Nephron (organoid): ENCODE data around the gene AGAP1.
"Not testable (repeated sequence)": the region's sequence is repeated elsewhere in the genome, so short reads cannot be mapped to it uniquely, and the experiment has no call there.

Experiments used
- H3K27ac Mint-ChIP-seq, 3 experiments: 2 replicates each; pipeline ENCODE4 v1.8.0; 2020; ENCODE audit warnings: mixed read lengths in 3 of 3, mild to moderate bottlenecking in 2 of 3, moderate library complexity in 1 of 3
- H3K27me3 Mint-ChIP-seq: 2 replicates; pipeline ENCODE4 v1.8.0; 2021; ENCODE audit warnings: low read depth, mild to moderate bottlenecking, moderate library complexity, mixed read lengths
- H3K36me3 Mint-ChIP-seq: 2 replicates; pipeline ENCODE4 v1.8.0; 2020; ENCODE audit warnings: low read depth, mixed read lengths
- H3K4me1 Mint-ChIP-seq: 2 replicates; pipeline ENCODE4 v1.8.0; 2020; ENCODE audit warnings: mixed read lengths
- H3K4me3 Mint-ChIP-seq, 3 experiments: 2 replicates each; pipeline ENCODE4 v1.8.0; 2020; ENCODE audit warnings: mild to moderate bottlenecking in 3 of 3, mixed read lengths in 3 of 3, moderate library complexity in 2 of 3
- H3K9me3 Mint-ChIP-seq: 2 replicates; pipeline ENCODE4 v1.8.0; 2020; ENCODE audit warnings: mixed read lengths
- TF ChIP-seq, protein P1 (sequence below), 3 experiments: fragments of 200-600 bp; sonication (generic); IDR thresholded peaks; one replicate each; pipeline ENCODE4 v1.5.0; 2021; ENCODE audit warnings: antibody characterized with exemption in 3 of 3; ENCODE audit not compliant: unreplicated experiment in 3 of 3

The AGAP1 gene

DNA sequence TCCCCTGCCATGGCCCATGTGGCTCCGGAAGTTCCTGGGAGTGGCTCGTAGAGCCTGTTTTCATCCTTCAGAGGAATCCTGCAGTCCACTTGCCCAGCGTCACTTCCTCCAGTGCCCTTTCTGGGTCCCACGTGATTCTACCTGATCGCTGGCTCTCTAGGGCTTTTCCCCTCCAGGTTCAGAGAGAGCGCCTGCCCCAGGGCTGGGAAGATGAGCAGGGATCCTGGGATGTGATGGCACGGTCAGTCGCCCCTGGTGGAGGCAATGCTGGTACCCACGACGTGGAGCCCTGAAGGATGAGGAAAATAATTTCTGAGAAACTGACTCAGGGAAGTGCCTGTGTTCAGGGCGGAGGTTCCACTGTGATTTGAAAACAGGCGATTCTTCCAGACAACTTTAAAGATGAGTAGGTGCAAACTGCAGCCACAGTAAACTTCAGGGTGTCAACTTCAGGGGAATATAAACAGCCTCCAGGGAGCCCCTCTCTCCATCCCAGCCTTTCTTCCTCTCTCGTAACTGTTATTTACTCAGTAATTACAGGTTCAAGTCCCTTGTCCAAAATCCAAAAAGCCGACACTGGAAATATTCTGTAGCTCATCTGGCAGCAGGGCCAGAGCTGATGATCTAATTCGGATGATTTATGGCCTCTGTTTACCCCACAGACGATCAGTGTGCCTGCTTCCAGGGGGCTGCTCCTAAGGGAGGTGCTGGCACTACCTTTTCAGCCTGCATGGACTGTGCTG is 105.9 kb downstream of the AGAP1 start:
- no peak overlapping the region for H3K4me3 Mint-ChIP-seq
- H3K36me3 Mint-ChIP-seq, result peaks cover 10% of the 10 kb centered on the region
- peaks cover 8% of the 10 kb centered on the region for H3K4me1 Mint-ChIP-seq
- TF ChIP-seq, protein P1, sequence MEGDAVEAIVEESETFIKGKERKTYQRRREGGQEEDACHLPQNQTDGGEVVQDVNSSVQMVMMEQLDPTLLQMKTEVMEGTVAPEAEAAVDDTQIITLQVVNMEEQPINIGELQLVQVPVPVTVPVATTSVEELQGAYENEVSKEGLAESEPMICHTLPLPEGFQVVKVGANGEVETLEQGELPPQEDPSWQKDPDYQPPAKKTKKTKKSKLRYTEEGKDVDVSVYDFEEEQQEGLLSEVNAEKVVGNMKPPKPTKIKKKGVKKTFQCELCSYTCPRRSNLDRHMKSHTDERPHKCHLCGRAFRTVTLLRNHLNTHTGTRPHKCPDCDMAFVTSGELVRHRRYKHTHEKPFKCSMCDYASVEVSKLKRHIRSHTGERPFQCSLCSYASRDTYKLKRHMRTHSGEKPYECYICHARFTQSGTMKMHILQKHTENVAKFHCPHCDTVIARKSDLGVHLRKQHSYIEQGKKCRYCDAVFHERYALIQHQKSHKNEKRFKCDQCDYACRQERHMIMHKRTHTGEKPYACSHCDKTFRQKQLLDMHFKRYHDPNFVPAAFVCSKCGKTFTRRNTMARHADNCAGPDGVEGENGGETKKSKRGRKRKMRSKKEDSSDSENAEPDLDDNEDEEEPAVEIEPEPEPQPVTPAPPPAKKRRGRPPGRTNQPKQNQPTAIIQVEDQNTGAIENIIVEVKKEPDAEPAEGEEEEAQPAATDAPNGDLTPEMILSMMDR (IDR thresholded peaks at IDR 0.05; ENCODE audit: unreplicated experiment in 3 of 3), result no peak
- H3K9me3 Mint-ChIP-seq, result peaks cover 3% of the 10 kb centered on the region
- H3K27me3 Mint-ChIP-seq, result peaks cover 4% of the 10 kb centered on the region
- no peak overlapping the region for H3K27ac Mint-ChIP-seq

DNA sequence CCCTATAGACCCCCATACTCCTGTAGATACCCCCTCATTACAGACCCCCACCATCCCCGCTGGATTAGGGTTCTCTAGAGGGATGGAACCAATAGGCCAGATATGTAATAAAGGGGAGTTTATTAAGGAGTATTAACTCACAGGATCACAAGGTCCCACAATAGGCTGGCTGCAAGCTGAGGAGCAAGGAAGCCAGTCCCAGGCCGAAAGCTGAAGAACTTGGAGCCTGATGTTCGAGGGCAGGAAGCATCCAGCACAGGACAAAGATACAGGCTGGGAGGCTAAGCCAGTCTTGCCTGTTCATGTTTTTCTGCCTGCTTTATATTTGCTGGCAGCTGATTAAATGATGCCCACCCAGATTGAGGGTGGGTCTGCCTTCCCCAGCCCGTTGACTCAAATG is 106.6 kb downstream of the AGAP1 start:
- TF ChIP-seq, protein P1 (IDR thresholded peaks at IDR 0.05; ENCODE audit: unreplicated experiment in 3 of 3), result no peak
- Mint-ChIP-seq H3K9me3 (peaks cover 3% of the 10 kb centered on the region), H3K36me3 (peaks cover 10% of the 10 kb centered on the region)

DNA sequence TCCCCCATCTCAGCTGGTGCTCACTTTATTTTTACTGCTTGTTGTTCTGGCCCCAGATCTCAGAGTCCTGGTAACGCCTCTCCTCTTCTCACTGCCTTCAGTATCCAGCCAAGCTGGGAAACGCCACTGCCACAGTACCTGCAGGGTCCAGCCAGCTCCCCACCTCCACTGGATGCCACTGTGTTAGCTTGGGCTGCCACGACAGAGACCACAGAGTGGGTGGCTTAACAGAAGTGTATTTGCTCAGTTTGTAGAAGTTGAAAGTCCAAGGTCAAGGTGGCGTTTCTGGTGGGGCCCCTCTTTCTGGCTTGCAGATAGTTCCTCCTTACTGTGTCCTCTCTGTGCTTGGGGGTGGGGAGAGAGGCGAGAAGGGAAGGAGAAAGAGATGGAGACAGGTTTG is 107.1 kb downstream of the AGAP1 start:
- Mint-ChIP-seq H3K9me3 (peaks cover 3% of the 10 kb centered on the region), H3K4me1 (peaks cover 15% of the 10 kb centered on the region), H3K36me3 (peaks cover 10% of the 10 kb centered on the region), H3K27ac (no peak overlapping the region), H3K4me3 (no peak overlapping the region), H3K27me3 (peaks cover 8% of the 10 kb centered on the region)
- TF ChIP-seq, protein P1 (IDR thresholded peaks at IDR 0.05; ENCODE audit: unreplicated experiment in 3 of 3), result no peak

More for the DNA sequence above, 106.6 kb downstream of the AGAP1 start:
- H3K27ac Mint-ChIP-seq, result no peak overlapping the region
- H3K4me1 Mint-ChIP-seq, result peaks cover 10% of the 10 kb centered on the region
- H3K4me3 Mint-ChIP-seq, result no peak overlapping the region
- H3K27me3 Mint-ChIP-seq, result peaks cover 7% of the 10 kb centered on the region

DNA sequence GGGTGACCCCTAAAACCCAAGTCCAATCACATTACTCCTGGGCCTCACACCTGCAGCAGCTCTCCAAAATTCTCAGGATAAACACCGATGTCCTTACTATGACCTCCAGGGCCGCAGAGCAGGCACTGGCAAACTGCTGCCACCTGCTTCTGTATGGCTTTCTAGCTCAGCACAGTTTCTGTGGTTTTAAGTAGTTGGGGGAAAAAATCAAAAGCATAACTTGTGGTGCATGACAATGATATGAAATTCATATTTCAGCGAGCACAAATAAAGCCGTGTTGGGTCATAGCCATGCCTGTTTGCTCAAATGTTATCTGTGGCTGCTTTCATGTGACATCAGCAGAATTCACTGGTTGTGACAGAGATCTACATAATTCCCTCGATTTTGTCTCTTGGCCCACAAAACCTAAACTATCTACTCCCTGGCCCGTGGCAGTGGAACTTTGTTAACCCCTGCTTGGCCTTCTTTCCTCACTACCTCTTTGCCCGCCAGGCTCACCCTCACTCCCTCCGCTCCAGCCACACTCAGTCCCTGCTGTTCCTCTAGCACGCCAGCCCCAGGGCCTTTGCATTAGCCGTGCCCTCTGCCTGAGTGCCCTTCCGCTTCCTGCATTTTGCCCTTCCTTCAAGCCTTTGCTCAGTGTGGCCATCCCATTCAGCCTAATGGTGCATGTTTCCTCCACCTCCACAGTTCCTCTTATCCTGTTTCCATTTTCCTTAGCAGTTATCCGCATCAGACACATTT is 108.3 kb downstream of the AGAP1 start:
- Mint-ChIP-seq H3K4me3 (no peak overlapping the region), H3K27ac (no peak overlapping the region), H3K36me3 (peaks cover 10% of the 10 kb centered on the region), H3K4me1 (peaks cover 19% of the 10 kb centered on the region), H3K27me3 (peaks cover 8% of the 10 kb centered on the region), H3K9me3 (peaks cover 3% of the 10 kb centered on the region)
- TF ChIP-seq, protein P1 (IDR thresholded peaks at IDR 0.05; ENCODE audit: unreplicated experiment in 3 of 3), result no peak

DNA sequence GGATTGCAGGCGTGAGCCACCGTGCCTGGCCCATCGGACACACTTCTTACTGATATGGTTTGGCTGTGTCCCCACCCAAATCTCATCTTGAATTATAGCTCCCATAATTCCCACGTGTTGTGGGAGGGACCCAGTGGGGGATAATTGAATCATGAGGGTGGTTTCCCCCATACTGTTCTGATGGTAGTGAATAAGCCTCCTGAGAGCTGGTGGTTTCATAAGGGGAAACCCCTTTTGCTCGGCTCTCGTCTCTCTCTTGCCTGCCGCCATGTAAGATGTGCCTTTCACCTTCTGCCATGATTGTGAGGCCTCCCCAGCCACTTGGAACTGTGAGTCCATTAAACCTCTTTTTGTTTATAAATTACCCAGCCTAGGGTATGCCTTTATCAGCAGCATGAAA is 109.1 kb downstream of the AGAP1 start:
- not testable (repeated sequence) for H3K27me3 Mint-ChIP-seq

DNA sequence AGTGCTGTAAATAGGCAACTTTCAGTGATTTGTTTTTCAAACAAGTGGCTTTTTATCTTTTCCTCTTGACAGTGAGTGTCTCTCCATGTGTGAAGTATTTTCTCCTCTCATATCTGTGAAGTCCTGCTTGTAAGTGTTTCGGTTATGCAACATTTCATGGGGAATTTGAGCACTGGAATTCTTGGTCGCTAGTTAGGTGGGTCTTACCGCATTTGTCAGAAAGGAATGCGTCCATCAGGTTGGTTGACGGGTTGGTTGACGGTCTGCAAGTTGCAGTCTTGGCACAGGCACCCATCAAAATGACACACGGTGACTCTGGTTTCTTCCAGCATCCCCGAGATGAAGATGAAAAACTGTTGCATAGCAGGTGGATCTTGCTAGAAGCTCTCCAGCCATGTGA is 109.8 kb downstream of the AGAP1 start:
- no peak overlapping the region for H3K4me3 Mint-ChIP-seq
- peaks cover 3% of the 10 kb centered on the region for H3K9me3 Mint-ChIP-seq
- peaks cover 24% of the 10 kb centered on the region for H3K4me1 Mint-ChIP-seq
- H3K36me3 Mint-ChIP-seq, result peaks cover 10% of the 10 kb centered on the region
- TF ChIP-seq, protein P1 (IDR thresholded peaks at IDR 0.05; ENCODE audit: unreplicated experiment in 3 of 3), result no peak
- H3K27me3 Mint-ChIP-seq, result peaks cover 12% of the 10 kb centered on the region
- no peak overlapping the region for H3K27ac Mint-ChIP-seq

More for the DNA sequence above, 109.1 kb downstream of the AGAP1 start:
- peaks cover 10% of the 10 kb centered on the region for H3K36me3 Mint-ChIP-seq
- H3K27ac Mint-ChIP-seq, H3K4me3 Mint-ChIP-seq, H3K9me3 Mint-ChIP-seq: not testable (repeated sequence)
- H3K4me1 Mint-ChIP-seq, result peaks cover 23% of the 10 kb centered on the region
